ENCODE results near the gene CD55.

- TF ChIP-seq CTCF (IDR thresholded peaks at IDR 0.05; ENCODE audit: control extremely low read depth in 1 of 3, insufficient read depth in 1 of 3, low read depth in 1 of 3, low read length in 3 of 3) (no peak), CTBP2 (IDR thresholded peaks at IDR 0.05; ENCODE audit: borderline replicate concordance, insufficient read depth, insufficient read length, low read length) (no peak), JUN (IDR thresholded peaks at IDR 0.05; ENCODE audit: low read depth, low read length) (no peak), SIN3A (conservative IDR thresholded peaks at IDR 0.05 in 1 of 2, IDR thresholded peaks at IDR 0.05 in 1 of 2; ENCODE audit: low read depth in 1 of 2, low read length in 2 of 2) (no peak), POLR2A (IDR thresholded peaks at IDR 0.05; ENCODE audit: control extremely low read depth in 1 of 2, low read depth in 2 of 2, low read length in 2 of 2) (no peak), KDM1A (IDR thresholded peaks at IDR 0.05; ENCODE audit: borderline replicate concordance, low read length) (no peak), CHD1 (IDR thresholded peaks at IDR 0.05; ENCODE audit: low read depth, low read length) (no peak), SP2 (IDR thresholded peaks at IDR 0.05; ENCODE audit: low read length) (no peak), MAX (IDR thresholded peaks at IDR 0.05) (no peak), USF2 (IDR thresholded peaks at IDR 0.05; ENCODE audit: low read length) (no peak), SP4 (IDR thresholded peaks at IDR 0.05; ENCODE audit: low read length) (no peak)
These were observed 13.7 kb downstream of the CD55 start for GRCh38 chr1:207335138-207335537.
